GM19240 (cell line): ENCODE measurements around the gene SEZ6.

ENCODE experiments used
- DNase-seq: peaks from one replicate; pipeline ENCODE4 v3.0.0; 2011; ENCODE audit warnings: low spot score; ENCODE audit not compliant: insufficient read length

SEZ6 gene

DNA sequence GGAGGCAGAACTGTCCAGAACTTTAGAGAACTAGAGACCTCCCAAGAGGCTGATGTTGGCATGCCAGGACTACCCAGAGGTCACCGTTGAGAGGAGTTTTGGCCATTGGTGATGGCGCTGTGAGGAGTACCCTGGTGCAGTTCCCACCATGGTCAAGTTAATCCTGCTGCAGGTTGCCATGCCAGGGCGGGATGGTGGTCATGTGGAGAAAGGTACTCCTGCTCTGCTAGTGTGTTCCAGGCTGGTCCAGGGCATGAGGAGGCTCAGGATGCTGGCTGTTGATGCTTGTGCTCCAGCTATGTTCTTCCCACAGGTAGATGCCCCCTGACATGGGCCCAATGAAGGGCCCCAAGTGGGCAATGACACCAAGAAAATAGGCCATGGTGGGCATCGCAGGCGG is 50.4 kb downstream of the SEZ6 start:
- DNase-seq, result no peak

DNA sequence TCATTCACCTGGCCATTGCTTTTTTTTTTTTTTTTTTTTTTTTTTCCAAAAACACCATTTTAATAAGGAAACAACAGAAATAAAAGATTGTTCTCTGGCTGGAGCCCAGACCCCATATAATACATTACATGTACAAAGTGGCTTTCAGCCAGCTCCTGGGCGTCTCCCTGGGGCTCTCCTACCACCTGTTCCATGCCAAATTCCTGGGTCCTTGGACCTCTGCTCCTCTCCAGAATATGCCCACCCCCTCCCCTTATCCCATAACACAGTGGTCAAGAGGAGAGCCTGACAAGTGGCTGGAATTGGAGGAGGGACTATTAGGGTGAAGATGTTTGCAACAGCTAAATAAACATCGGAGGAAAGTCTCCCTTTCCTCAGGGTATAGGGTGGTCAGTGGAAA is 50.9 kb downstream of the SEZ6 start:
- no peak for DNase-seq

DNA sequence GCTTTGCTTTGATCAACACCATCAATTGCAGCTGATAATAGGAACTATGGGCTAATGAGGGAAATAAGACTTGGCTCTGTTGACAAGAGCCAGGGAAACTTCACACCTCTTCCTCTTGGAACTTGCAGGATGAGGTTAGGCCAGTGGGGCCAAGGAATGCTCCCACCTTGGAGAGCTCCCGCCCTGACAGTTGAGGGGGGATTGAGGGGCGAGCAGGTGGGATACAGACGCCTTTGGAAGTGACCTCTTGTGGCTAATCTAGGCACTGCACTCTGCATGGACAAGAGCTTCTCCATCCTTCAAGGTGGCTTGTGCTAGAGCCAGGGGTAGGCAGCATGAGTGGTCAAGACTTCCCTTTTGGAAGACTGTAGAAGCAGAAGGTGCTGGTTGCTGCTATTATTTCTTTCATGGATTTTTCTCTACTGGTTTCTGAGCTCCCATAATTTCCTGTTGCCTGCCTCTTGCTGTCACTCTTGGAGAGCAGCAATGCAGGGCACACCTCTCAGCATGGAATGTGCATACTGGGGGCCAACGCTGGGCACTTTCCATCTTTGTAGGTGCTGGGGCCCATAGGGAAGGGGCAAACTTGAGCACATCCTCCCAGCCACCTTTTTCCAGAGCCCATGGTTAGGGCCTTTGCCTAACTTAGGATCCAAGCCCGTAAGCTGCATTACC is 52.3 kb downstream of the SEZ6 start:
- peak; percentile 50 for DNase-seq

DNA sequence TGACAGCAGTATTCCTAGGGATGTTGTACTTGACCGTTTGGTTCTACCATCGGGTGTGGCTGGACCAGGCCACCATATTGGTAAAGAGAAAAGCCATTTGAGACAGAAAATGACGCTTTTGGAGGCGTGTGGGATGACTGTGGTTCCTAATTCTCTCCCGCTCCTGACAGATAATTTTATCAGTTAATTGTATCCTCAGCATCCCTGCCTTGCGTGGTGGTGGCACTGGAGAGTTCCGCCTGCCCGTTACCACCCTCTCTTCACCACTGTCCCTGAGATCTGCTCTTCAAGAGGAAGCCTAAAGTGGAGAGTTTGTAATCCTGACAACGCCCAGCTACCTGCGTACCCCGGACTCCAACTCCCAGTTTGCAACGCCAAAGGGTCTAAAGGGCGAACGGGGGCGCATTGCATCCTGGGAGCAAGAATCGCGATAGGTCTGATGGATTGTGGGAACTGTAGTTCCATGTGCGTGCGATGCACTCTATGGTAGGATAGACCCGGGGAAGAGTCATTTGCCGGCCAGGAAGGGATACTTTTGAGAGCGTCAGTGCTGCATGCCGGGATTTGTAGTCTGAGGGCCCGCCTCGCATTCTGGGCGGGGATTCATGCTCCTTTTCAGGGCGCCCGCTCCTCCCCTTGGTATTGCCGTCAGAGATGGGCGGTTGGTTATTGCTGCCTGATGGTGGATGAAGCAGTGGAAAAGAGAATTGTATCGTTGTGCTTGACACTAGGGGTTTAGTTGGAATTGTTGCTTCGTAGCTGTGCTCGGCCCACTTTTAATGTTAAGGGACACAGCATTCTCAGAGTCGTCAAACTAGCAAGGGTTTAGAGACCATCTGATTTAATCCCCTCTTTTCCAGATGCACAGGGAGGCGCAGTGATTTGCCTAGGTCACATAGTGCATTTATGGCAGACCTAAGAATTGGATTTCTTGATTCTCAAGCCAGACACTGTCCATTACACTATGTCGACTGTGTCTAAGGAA is 53.5 kb downstream of the SEZ6 start:
- DNase-seq, result peak; percentile 98

DNA sequence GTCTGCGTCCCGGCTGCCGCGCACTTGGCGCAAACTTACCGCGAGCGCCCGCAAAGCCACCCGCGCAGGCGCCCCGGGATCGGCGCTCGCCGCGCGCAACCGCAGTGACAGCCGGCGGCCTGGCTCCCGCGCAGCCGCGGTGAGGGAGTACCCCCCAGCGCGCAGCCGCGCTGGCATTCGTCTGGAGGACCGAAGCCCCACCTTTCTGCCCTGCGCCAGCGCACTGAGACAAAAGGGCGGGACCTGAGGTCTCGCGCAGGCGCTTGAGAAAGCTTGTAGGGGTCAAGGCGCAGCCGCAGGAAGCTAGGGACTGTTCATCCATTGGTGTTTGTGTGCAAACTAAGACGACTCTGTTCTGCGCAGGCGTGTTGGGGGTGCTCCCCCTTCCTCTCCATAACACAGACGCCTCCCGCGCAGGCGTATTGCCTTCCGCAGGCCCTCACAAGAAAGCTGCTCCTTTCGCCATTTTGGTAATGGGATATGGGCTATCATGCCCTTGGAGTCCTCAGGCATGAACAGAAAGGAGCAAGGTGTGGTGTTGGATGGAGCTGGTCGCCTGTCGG is 54.3 kb downstream of the SEZ6 start, which contains the start of gene PHF12:
Gene PHF12 (minus strand): TSS at position 91 of the 563 bp plus-strand sequence. CDS start 558 bp downstream, outside the sequence.
- peak; percentile 93 for DNase-seq

DNA sequence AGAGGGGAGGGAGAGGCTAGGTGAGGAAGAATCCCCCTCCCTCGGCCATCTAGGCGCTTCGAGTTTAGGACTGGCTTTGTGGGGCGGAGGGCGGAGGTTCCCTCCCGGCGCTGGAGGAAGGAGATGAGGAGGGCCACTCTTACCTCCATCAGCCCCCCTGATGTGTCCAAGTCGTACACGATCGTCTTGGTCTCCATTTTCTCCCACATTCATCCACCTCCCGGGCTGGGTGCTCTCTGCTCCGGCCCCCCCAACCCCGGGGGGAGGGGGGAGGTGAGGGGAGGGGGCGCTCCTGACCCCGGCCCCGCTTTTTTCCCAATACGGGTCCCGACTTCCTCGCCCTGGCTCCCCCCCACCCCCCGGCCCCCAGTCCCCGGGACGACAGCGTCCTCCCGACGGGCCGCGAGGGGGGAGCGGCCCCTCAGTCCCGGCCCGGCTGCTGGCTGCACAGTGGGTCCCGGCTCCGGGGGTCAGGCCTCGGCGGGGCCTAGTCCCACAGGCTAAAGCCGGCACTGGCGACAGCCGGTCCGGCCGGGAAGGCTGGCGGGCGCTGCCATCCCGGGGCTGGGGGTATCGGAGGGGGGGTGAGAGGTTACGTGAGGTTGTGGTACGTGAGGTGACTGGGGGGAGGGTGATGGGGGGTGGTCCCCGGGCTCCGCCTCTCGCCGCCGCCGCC is 54.9 kb downstream of the SEZ6 start:
- DNase-seq, result no peak

DNA sequence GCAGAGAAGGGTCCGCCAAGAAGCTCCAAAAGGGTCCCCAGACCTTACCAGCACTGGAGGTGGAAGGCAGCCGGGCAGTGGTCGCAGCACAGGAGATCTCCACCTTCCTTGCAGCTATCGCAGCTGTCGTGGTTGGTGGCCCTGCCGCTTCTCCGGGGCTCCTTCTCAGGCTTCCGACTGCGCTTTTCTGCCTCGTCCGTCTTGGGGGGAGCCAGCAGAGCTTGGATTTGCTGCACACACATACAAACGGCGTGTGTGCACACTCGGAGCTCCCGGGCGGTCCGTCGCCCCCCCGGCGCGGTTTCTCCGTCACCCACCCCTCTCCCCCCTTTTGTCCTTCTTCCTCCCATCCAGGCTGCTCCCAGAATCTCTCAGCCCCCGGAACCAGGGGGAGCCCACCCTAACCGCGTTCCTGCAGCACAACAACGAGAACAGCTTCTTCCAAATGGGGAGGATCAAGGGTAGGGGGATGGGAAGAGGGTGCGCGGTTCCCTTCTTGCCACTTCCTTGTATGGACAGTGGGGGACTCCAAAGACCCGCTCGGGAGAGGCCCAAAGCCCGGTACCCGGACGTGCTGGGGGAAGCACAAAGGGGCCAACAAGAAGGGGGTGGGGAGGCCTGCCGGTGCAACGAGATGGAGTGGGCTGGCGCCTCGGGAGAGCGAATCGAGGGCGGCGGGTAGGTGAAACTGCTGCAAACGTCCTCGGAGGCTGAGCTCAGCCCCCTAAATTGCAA is 55.6 kb downstream of the SEZ6 start:
- DNase-seq, result no peak

DNA sequence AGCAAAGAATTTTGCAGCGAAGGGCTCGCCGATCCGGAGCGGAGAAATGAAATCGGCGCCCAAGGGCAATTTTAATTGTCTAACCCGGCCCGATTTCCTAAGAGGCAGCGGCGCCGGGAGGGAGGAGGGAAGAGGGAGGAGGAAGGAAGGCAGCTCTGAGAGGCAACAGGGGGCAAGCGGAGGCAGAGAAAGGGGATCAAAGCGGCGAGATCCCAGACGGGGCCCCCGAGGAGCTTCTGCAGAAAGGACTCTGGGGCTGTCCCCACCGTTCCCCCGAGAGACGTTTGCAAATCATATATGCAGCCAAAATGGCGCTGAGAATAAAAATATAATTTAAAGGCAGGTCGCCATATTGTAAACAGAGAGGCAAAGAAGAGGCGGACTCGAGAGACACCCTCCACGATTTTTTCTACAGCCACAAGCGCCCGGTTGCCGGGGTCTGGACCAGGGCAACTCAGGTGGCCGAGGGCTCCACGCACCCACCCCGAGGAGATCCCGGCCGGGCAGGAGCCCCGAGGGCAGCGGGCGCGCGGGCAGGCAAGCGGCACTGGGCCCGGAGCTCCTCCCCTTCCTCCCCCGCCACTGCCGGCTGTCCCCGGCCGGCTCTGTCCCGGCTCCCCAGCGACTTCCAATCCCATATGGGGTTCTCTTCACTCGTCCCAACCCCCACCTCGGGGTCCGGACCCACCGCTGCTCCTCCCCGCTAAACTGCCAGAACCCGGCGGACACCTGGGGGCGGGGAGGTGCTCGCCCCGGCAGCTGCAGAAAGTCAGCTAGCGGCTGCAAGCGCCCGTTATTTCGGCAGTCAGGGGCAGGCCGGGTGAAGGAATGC is 56.4 kb downstream of the SEZ6 start:
- DNase-seq, result no peak

DNA sequence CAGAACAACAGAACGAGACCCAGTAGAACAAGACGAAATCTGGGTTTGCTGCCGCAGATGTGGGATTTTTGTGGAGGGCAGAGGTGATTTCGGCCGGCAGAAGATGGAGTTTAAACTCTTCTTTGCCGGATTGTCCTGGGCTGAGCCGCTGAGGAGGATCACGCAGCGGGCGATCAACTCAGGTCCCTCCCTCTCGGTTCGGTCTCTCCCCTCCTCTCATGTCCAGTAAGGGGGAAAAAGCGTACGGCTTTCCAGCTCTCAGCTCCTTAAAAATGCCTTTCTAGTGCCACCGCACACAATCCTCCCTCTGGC is 57.0 kb downstream of the SEZ6 start:
- no peak for DNase-seq

DNA sequence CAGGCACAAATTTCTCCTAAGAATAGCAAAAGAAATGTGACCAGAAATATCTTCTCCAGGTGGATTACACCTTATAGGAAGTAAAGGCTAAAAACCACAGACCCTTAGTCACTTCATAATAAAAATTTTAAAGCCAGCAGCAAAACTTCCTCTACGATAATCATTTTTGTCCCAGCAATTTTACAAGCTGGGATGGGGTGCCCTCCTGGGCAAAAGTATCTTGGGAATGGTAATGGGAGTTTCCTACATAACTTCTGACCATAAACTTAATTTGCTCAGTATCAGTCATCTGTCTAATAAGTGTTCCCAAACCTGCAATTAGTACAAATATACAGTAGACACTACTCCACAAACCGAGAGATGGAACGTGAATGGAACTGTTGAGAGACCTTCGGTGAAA is 57.5 kb downstream of the SEZ6 start:
- DNase-seq, result no peak

DNA sequence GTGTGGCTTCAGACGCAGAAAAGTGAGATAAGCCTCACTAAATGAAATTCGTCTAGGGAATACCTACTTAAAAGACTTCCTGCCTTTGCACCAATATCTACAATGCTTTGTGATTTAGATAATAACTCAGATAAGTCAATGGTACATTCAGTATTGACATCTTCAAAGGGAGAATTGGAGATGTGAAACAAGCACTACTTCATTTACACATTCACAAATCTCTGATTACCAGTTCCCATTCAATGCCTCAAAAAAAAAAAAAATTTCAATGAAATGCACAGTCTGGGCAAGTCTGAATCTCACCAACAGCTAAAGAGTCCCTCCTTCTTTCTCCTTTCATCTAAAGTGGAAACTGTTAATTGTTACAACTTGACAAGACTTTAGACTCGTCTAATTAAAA is 58.2 kb downstream of the SEZ6 start:
- DNase-seq, result no peak

DNA sequence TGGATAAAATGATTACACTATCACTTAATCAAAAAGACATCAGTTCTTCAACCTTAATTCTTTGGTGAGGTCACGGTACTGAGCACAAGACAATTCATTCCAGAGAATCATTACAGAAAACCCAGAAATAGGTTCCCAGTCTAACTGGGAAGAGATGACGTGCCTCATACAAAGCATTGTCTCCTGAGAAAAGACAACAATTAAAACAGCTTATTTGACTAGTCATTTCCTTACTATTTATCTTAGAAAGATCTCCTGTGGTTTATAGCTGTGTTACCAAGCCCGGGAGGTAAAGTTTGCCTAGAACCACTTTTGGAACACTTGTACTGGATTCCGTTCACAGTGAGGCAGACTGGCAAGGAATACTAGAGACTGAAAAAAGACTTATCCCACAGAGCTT is 59.6 kb downstream of the SEZ6 start:
- no peak for DNase-seq

DNA sequence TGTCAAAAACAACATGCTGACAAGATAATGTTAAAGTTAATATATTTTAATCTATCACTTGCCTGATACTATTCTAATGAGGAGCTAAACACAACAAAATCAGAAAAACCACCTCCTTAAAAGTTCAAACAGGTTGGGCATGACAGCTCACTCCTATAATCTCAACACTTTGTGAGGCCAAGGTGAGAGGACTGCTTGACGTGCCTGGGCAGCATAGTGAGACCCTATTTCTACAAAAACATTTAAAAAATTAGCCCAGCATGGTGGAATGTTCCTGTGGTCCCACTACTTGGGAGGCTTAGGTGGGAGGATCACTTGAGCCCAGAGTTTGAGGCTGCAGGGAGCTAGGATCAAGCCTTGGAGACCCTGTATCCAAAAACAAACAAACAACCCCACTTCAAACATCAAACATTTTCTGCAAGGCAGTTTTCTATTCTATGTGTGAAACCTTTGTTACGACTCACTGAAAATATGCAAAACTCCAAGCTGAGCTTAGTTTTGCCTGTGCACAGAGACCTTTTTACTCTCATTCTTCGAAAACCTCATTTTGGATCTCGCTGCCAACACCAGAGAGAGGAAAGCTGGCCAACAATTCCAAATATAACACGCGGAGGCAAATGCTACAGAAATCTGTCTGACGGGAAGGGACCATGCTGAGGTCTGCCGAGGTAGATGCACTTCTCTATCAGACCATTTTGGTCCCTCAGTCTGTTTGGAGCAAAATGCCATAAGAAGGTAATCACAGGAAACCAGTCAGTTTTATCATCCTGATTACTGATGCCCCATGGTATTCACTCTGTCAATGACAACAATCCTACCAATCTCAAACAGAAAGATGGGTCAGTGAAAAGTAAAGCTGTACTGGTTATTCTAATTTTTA is 60.7 kb downstream of the SEZ6 start:
- no peak for DNase-seq

DNA sequence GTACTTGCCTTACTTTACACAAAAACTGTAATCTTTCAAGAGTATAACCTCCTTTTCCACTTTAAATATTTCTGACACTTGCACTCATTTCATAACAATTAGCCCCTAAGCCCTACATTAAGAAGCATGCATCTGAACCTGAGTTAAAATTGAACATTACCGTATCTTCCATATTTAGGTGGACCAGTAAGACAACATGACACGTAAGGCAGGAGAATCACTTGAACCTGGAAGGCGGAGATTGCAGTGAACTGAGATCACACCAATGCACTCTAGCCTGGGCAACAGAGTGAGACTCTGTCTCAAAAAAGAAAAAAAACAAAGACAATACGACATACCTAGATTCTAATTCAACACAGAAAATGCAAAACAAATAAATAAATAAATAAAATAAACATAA is 61.5 kb downstream of the SEZ6 start:
- no peak for DNase-seq

DNA sequence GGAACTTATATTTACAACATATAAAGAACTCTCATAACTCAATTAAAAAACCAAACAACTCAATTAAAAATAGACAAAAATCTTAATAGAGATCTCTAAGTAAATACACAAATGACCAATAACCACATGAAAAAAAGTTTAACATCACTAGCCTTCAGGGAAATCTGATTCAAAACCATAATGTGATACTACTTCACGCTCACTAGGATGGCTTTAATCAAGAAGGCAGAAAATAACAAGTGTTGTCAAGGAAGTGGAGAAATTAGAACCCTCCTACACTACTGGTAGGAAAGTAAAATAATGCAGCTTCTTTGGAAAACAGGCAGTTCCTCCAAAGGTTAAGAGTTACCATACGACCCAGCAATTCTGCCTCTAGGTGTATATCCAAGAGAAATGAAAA is 62.9 kb downstream of the SEZ6 start:
- DNase-seq, result no peak

DNA sequence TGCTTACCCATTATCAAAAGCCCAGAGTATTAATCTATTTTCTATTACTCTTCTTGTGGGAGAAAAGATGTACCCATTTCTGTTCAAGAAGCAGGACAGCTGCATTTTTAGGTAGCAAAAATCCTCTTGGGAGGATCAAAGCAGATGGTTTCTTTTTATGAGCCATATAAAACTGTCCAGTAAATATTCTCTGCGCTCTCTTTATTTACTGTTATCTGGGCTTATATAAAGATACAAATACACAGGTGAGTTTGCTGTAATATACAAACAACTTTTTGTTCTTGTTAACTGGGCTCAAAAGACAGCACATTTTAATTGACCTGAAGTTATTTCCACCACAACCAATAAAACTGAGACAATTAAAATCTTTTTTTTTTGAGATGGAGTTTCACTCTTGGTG is 64.6 kb downstream of the SEZ6 start:
- DNase-seq, result no peak

DNA sequence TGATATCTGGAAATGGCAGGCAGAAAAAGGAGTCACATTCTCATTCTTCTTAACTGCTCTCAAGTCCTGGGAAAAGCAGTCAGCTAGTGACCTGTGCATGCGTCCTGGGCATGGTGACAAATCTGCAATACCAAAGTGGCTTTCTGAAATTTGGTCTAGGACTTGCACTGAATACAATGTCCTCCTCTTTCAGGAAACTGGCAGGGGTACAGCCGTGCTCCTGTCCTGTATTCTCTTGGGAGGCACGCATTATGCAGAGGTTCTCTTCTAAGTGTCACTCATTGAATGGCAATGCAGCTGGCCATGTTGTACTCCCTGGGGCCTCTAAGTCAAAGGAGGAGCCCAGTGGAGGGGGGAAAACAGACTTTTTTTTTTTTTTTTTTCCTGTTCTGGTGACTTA is 65.2 kb downstream of the SEZ6 start:
- DNase-seq, result no peak

DNA sequence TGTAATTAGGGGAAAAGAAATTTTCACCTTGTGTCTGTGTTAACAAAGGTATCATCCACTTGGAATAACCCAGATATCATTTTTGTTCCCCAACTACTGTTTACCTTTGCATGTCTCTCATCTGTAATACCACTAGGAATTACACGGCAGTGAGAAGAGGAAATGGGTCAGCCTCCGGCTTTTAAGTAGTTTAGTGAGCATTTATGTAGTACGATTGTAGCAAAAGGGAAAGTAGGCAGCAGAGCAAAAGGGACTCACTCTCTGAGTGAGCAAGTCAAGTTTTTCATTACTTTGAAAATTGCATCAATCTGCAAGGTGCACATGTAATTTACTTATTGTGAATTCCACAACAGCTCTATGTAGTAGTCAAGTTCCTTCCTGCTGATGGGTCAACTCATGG is 65.7 kb downstream of the SEZ6 start:
- no peak for DNase-seq

DNA sequence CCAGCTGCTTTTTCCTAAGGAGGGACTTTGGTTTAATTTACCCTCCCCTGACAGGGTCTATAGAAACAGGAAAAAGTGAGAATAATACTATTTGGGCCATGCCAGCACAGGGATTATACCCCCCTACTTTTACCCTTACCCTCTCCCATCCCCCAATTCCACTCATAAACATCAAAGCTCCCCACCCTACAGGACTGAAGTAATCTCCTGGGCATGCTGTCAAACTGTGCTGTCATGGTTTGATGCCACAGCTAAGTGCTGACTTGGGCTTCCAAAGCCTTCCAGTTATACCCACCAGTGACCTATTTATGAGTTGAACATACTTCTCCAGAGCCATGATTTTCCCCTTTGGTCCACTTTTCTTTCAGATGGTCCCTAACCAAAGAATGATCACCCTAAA is 67.3 kb downstream of the SEZ6 start:
- DNase-seq, result no peak
